HuH-7.5 (cell line): ENCODE measurements around the gene S100A12.
"Not testable (repeated sequence)": the region's sequence is repeated elsewhere in the genome, so short reads cannot be mapped to it uniquely, and the experiment has no call there.

Experiments
- DNase-seq: peaks from one replicate; pipeline ENCODE4 v3.0.0; 2011; ENCODE audit warnings: low spot score

The S100A12 gene

GRCh38 chr1:153349363-153350320, 25.8 kb downstream of the S100A12 start:
- no peak for DNase-seq

- DNase-seq = no peak
These were observed 26.7 kb downstream of the S100A12 start, which contains the start of gene PGLYRP4 for GRCh38 chr1:153348511-153349362. PGLYRP4 (minus strand) TSS chr1:153348841; CDS start chr1:153347932, 909 bp downstream.

DNA sequence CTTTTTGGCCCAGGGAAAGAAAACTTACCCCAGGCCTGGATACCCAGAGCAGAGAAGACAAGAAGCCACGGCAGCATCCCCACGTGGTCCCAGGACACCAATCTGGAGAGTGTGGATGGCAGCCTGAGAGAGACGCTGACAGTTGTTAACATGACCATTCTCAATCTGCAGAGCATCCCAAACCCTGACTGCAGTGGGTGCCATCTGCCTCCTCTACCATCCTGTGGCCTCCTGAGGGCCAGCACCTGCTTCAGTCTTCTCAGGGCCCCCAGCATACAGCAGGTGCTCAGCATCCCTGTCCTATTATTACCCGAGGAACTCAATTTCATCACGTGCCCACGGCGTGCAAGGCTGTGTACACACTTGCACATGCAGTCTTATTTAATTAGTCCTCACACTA, 27.6 kb downstream of the S100A12 start:
- DNase-seq = no peak

- not testable (repeated sequence) for DNase-seq
These were observed 28.4 kb downstream of the S100A12 start for GRCh38 chr1:153347049-153347448.

DNA sequence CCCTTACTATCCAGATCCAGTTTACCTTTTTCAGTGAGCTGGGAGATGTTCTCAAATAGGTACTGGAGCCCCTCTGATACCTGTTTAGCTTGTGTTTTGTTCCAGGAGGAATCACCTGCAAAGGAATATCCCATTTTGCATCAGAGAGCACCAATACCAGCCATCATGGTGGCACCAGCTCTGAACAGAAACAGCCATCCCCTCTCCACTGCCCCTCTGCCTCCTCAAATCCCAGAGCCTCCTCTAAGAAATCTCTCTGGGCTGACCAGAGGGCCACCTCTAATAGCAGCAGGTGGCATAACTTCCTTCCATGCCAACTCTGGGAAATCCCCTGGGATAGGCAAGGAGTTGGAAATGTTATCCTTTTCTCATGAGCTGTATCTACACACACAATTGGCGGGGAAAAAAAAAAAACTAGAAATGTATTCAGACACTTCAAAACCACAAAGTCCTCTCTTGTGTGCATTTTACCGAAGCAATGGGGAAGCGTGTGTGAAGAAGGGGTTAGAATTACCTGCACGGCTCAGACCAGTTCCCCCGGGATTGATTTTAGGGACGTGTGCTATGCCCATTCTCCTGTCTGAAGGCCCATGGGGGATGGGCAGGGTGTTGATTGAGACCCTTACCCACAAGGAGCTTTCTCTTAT, 29.2 kb downstream of the S100A12 start:
- no peak for DNase-seq

DNA sequence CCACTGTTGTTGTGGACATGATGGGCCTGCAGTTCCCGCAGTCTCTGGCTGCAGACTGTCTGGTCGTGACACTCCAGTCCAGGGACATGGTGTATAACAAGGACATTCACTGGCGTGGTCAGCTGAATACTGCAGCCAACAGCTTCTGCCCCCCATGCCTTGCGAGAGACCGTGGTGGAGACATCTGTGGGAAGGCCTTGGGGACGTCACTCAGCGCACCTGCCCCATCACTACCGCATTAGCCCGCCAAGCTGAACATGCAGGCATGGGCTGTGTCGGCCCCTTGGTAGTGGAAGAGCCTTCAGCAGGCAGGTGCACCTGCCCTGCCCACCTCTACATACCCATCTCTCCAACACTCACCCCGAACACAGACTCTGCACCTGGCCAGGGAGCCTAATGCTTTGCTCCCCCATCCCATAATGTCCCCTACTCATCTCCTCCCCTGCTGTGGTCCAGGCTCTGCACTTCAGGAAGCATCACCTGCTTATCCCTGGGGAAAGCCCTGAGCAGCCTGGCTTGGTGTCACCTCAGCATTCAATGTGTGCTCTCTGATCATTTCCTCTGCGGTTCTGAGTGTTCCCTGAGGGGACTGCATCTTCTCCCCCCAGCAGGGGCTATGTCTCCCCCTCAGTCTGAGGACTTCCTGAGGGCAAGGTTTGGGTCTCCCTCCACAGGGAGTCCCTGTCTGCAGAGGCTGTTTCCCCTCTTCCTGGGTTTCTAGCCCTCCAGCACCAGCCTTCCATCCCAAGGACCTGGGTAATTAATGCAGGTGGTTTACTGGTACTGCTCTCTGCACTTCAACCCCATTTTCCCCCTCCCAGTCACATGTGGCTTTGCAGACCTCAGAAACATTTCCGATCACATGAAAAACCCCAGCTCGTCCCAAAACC, 30.0 kb downstream of the S100A12 start:
- no peak for DNase-seq

DNA sequence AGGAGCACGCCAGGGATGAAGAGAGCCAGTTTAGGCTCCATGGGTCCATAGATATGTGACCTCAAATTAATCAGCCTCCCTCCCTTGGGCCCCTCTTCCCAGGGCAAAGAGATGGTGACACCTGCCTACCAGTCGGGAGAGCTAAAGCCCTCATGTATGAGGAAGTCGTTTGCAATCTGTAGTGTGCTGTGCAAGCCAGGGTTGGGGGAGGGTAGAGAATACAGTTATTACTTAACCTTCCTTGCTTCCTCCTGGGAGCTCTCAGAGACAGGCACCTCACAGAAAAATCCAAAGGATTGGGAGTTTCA, 30.7 kb downstream of the S100A12 start:
- DNase-seq = no peak

DNA sequence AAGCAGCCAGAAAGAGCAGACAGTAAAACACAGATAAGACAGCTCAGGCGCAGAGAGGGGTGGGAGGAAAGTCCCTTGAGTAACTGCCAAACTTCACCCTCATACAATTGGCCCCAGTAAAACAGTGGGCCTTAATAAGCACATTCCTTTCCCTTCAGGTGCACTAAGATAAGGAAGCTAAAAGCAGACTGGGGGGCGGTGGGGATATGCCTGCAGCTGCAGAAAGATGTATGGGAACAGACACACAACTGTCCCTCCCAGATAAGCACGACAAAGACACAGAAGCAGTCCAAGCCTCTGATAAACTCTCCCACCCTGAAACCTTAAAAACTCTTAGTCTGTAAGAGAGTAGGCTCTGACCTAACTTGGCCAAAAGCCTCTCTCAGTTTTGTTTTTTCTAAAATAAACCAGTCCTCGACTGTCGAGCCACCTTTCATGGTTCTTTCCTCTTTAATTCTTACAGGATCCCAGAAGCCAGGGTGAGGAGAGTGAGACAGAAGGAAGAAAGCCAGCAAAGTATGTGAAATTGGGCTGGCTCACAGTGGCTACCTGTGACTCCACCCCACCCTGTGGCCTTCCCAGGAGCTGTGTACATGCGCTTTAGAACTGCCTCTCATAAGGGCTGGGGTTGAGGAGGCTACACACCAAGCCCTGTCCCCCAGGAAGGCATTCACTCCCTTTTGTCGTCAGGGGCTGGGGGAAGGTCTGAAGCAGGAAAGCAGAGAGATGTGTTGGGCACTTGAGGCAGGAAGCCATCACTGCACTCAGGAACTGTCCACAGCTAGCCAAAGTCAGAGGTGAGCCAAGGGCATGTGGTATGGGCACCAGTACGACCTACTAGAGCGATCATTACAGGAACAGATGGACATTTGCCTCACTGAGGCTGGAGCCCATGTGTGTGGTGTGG, 31.4 kb downstream of the S100A12 start:
- DNase-seq = no peak

DNA sequence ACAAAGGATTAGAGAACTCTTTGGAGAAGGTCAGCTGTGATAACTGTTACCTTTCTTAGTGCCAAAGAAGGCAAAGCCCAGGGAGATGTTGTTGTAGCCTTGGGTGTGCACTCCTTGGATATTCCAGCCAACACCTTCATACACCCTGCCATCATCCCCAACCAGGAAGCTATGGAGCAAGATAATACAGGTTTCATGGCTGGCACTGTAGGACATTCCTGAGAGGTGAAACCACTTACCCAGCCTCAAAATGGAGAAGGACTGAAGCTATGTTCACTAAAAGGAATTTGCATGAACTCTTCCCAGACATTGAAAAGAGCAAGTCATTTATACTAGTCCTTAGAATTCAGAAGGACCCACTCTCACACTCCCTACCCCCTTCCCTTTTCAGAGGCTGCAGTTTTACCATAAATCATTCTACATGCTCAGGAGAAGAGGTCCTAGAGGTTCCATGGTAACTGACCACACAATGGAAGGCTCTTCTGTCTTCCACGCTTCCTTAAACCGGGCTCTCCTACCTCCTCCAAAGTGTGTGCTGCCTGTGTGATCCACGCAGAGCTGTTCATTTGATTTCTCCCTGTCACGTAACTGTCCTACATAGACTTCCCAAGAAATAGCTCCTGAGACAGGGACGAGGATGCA, 32.3 kb downstream of the S100A12 start:
- DNase-seq = no peak

- no peak for DNase-seq
These were observed 33.2 kb downstream of the S100A12 start for GRCh38 chr1:153342178-153342577.

DNA sequence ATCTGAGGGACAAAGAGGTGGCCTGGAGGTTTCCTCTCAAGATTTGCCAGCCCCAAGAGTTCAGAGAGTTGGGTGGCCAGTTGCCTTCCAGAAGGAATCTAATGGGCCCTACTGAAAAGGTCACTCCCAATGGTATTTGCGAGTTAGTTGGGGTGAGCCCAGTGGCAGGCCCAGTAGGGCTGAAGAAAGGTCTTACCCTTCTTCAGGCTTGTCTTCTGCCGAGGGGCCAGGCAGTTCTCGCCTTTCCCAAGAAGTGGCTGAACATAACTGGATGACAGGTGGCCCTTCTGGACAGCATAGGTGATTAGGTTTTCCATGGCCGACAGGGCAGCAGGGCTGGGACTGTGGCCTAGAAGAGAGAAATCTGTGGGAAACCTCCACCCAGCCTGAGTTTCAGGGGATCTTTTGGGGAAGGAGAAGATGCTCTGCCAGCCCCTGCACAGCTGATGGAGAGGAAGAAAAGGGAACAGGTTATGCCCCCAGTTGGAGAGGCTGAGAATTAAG, 33.9 kb downstream of the S100A12 start:
- DNase-seq = no peak

GRCh38 chr1:153340356-153340755, 35.1 kb downstream of the S100A12 start:
- DNase-seq = no peak

GRCh38 chr1:153339802-153340201, 35.6 kb downstream of the S100A12 start:
- DNase-seq = no peak

GRCh38 chr1:153337980-153338853, 37.2 kb downstream of the S100A12 start:
- DNase-seq = no peak

- DNase-seq = no peak
These were observed 38.8 kb downstream of the S100A12 start for GRCh38 chr1:153336650-153337049.

- DNase-seq = no peak
These were observed 41.5 kb downstream of the S100A12 start for GRCh38 chr1:153333902-153334301.

DNA sequence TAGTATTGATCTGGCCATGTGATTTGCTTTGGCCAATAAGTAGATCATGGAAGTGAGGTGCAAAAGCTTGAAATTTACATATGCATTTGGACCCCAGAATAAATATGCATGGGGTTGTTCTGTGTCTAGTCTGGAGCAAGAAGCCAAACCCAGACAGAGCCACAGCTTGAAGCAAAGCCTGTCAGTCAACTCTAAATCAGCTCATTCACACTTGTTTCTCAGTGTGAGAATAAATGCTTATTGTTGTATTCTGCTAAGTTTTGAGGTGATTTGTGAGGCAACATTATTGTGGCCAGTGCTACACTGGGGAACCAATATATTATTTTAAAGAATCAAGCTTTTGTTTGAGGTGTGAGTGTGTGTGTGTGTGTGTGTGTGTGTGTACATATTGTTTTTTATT, 50.5 kb downstream of the S100A12 start:
- no peak for DNase-seq
